Uterus (tissue), 4 donors: ENCODE data around the gene TXLNG. TPM values are rescaled to one million over a fixed set of nuclear protein-coding genes. Genes with fewer than 3 reads are reported as not detected.

ENCODE experiments used
- DNase-seq, 2 donors: peaks; one replicate each; pipeline ENCODE4 v3.0.0-alpha.2; 2019 to 2020
- H3K27ac ChIP-seq, 2 donors: fragments of 200-600 bp; sonication (generic); 1 replicate in 1 of 2; 2 replicates in 1 of 2; pipeline ENCODE4 v1.5.1; 2016 to 2018
- H3K27me3 ChIP-seq, 2 donors: fragments of 200-600 bp; sonication (generic); one replicate each; pipeline ENCODE4 v1.5.1; 2018 to 2019; ENCODE audit warnings: control low read depth in 1 of 2
- H3K36me3 ChIP-seq, 2 donors: fragments of 200-600 bp; sonication (generic); one replicate each; pipeline ENCODE4 v1.5.1; 2019; ENCODE audit warnings: control low read depth in 1 of 2
- H3K4me1 ChIP-seq, 2 donors: fragments of 200-600 bp; sonication (generic); one replicate each; pipeline ENCODE4 v1.5.1; 2018 to 2019; ENCODE audit warnings: control low read depth in 1 of 2
- H3K4me3 ChIP-seq, 2 donors: fragments of 200-600 bp; sonication (generic); 1 replicate in 1 of 2; 2 replicates in 1 of 2; pipeline ENCODE4 v1.5.1; 2018 to 2019; ENCODE audit warnings: mild to moderate bottlenecking in 1 of 2
- H3K9me3 ChIP-seq, 2 donors: fragments of 200-600 bp; sonication (generic); one replicate each; pipeline ENCODE4 v1.5.1; 2019; ENCODE audit warnings: control low read depth in 1 of 2
- POLR2A ChIP-seq, 2 donors: fragments of 450-650 bp; IDR thresholded peaks; one replicate each; pipeline ENCODE4 v1.6.1; 2016; ENCODE audit warnings: antibody characterized with exemption in 2 of 2, mild to moderate bottlenecking in 1 of 2, moderate library complexity in 1 of 2
- intact Hi-C: fragments of 100-400 bp; cut with DNase I; formaldehyde crosslinking; loops from one replicate; pipeline ENCODE4 v1.15.1; 2023; ENCODE audit warnings: low total_unique reads
- total RNA-seq, 4 donors: library from RNA; depleted of rRNA in 3 of 4; stranded (reverse); fragments of >200 nt in 3 of 4; gene quantifications; one replicate each; pipeline versions ENCODE4 v1.1.0 to v1.2.4, GENCODE V29; 2014 to 2023
- TF ChIP-seq, protein P1 (sequence below), 4 experiments: fragments of 200-600 bp in 2 of 4; fragments of 450-650 bp in 2 of 4; sonication (generic) in 2 of 4; IDR thresholded peaks; one replicate each; pipeline ENCODE4 v1.5.1; 2016 to 2019; ENCODE audit warnings: antibody characterized with exemption in 4 of 4, mild to moderate bottlenecking in 2 of 4, moderate library complexity in 1 of 4
- donor health status: DM: yes; HTN: yes; CAD: no.

TXLNG gene
- total RNA-seq, 4 donors from 2014 or later: 11.8 to 18.9 (median 13.1) TPM

DNA sequence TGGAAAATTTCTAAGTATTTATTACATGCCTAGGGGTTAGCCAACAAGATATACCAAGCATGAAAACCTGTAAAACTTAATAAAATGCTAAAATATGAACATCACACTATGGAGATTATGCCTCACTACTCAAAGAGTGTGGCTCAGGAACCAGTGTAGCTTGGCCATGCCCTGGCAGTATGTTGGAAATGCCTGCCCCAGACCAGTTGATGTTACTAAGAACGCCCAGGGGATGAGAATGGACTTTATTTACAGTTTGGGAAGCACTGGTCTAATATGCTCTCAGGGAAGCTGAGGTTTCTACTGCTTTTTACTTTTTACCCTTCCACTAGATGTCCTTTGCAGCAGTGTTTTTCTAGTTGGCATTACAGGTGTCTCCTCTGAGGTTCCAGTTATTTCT is 23.7 kb upstream of the TXLNG start:
- Histone ChIP-seq H3K4me3 (no peak overlapping the region), H3K27ac (no peak overlapping the region), H3K9me3 (no peaks in the 10 kb centered on the region), H3K4me1 (no peaks in the 10 kb centered on the region), H3K36me3 (no peaks in the 10 kb centered on the region), H3K27me3 (no peaks in the 10 kb centered on the region)
- no peak for DNase-seq
- intact Hi-C loops: no loop called here
- TF ChIP-seq, protein P1, sequence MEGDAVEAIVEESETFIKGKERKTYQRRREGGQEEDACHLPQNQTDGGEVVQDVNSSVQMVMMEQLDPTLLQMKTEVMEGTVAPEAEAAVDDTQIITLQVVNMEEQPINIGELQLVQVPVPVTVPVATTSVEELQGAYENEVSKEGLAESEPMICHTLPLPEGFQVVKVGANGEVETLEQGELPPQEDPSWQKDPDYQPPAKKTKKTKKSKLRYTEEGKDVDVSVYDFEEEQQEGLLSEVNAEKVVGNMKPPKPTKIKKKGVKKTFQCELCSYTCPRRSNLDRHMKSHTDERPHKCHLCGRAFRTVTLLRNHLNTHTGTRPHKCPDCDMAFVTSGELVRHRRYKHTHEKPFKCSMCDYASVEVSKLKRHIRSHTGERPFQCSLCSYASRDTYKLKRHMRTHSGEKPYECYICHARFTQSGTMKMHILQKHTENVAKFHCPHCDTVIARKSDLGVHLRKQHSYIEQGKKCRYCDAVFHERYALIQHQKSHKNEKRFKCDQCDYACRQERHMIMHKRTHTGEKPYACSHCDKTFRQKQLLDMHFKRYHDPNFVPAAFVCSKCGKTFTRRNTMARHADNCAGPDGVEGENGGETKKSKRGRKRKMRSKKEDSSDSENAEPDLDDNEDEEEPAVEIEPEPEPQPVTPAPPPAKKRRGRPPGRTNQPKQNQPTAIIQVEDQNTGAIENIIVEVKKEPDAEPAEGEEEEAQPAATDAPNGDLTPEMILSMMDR (IDR thresholded peaks at IDR 0.05): no peak
- TF ChIP-seq POLR2A (IDR thresholded peaks at IDR 0.05): no peak

DNA sequence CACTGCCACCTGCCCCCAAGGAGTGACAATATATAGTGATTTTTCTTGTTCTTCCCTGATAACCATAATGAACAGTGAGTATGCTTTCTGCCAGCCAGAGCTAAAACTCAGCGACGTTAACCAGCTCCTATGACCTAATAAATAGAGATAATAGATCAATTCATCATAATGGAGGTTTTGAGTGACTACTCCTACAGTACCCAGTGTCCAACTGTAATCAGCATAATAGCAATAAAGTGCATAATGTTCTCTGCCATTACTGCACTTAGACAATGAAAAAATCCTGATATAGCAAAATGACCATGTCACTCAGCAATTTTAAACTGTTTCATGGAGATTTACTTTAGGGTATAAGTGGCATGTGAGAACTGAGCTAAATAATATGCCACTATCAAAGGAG is 20.7 kb upstream of the TXLNG start:
- no peak for DNase-seq
- TF ChIP-seq, protein P1 (IDR thresholded peaks at IDR 0.05): no peak
- TF ChIP-seq POLR2A (IDR thresholded peaks at IDR 0.05): no peak
- no peaks in the 10 kb centered on the region for H3K36me3 ChIP-seq
- no peak overlapping the region for H3K4me3 ChIP-seq
- H3K27me3 ChIP-seq: no peaks in the 10 kb centered on the region
- intact Hi-C loops: no loop called here
- H3K4me1 ChIP-seq: no peaks in the 10 kb centered on the region
- no peaks in the 10 kb centered on the region for H3K9me3 ChIP-seq
- H3K27ac ChIP-seq: no peak overlapping the region

DNA sequence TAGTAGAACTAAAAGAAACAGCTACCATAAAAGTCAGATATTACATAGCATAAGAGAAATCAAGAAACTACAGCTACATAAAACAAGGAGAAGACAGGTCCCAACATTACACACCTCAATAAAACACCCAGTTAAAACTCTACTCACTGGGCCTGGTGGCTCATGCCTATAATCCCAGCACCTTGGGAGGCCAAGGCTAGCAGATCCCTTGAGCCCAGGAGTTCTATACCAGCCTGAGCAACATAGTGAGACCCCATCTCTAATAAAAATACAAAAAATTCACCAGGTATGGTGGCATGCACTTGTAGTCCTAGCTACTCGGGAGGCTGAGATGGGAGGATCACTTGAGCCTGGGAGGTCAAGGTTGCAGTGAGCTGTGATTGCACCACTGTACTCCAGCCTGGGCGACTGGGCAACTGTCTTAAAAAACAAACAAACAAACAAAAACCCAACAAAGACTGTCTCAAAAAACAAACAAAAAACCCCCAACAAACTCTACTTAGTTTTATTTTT is 15.2 kb upstream of the TXLNG start:
- Histone ChIP-seq H3K4me1 (no peaks in the 10 kb centered on the region), H3K9me3 (no peaks in the 10 kb centered on the region), H3K27me3 (no peaks in the 10 kb centered on the region), H3K27ac (no peak overlapping the region), H3K36me3 (no peaks in the 10 kb centered on the region), H3K4me3 (no peak overlapping the region)
- intact Hi-C loops: no loop called here
- no peak for DNase-seq
- TF ChIP-seq, protein P1 (IDR thresholded peaks at IDR 0.05): no peak
- no peak for TF ChIP-seq POLR2A (IDR thresholded peaks at IDR 0.05)

DNA sequence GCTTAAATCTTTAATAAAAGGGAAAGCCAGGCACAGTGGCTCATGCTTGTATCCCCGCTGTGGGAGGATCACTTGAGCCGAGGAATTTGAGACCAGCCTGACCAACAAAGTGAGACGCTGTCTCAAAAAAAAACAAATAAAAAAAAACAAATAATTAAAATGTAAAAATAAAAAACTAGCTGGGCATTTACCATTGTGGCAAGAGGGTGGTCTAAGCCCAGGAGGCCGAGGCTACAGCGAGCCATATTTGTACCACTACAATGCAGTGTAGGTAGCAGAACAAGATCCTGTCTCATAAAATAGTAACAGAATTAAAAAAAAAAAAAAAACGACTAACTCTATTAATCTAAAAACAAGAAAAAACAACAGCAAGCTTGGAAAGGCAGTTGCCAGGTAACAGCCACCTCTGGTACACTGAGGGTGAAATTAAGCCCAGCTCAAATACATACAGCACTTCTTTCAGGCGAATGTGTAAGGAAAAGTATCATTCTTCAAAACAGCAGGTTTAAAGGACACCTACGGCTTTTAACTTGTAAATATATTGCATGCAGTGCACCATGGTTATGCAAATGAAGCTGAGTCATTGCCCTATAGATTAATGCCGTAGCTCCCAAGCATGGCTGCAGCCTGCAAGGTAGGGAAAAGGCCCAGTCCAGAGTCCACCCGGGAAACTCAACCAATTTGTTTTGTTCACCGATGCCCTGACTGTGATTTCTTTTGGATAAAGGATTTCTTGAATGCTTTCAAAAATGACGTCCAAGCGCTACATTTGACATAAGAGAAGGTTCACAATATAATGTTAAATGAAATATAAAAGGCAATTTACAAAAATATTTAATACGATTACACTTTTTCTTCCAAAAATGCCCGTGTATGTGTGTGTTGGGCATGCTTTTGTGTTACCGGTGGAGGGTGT is 14.5 kb upstream of the TXLNG start:
- DNase-seq: no peak
- H3K4me1 ChIP-seq: no peaks in the 10 kb centered on the region
- H3K36me3 ChIP-seq: no peaks in the 10 kb centered on the region
- H3K27ac ChIP-seq: no peak overlapping the region
- no peak overlapping the region for H3K4me3 ChIP-seq
- H3K27me3 ChIP-seq: no peaks in the 10 kb centered on the region
- TF ChIP-seq POLR2A (IDR thresholded peaks at IDR 0.05): no peak
- TF ChIP-seq, protein P1 (IDR thresholded peaks at IDR 0.05): no peak
- H3K9me3 ChIP-seq: no peaks in the 10 kb centered on the region
- intact Hi-C loops: no loop called here

DNA sequence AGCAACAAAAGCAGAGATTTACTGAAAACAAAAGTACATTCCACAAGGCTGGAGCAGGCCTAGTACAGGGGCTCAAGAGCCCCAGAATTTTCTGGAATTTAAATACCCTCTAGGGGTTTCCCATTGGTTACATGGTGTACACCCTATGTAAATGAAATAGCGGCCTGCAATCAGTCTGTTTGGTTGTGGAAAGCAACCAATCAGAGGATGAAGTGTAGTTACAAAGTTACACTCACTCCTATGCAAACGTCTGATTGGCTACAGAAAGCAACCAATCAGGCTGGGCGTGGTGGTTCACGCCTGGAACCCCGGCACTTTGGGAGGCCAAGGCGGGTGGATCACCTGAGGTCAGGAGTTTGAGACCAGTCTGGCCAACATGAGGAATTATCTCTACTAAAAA is 13.8 kb upstream of the TXLNG start:
- H3K4me1 ChIP-seq: no peaks in the 10 kb centered on the region
- TF ChIP-seq, protein P1 (IDR thresholded peaks at IDR 0.05): no peak
- TF ChIP-seq POLR2A (IDR thresholded peaks at IDR 0.05): no peak
- no peak overlapping the region for H3K4me3 ChIP-seq
- intact Hi-C loops: no loop called here
- no peaks in the 10 kb centered on the region for H3K27me3 ChIP-seq
- no peak for DNase-seq
- H3K27ac ChIP-seq: no peak overlapping the region
- H3K9me3 ChIP-seq: no peaks in the 10 kb centered on the region
- H3K36me3 ChIP-seq: no peaks in the 10 kb centered on the region
